ENCODE results near the gene USH2A. TPM values are rescaled to one million over a fixed set of nuclear protein-coding genes. Genes with fewer than 3 reads are reported as not detected.

The USH2A gene
- polyA plus RNA-seq, 2 of the 4 experiments (the other 2 are of a cell fraction), result not detected

DNA sequence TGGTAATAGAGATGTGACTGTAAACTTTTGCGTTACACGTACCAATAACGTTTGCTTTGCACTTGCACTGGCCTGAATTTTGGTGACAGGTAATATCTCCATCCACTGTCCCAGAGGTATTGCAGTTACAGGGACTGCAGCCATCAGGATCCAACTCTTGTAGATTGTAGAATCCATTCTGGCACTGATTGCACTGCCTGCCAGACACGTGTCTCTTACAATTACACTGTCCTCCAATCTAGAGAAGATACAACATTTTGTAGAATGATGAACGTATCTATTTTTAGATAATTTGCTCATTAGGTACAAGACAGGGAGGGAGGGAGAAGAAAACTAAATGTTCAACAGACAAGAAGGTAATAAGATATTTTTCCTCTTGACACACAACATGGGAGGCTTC lies 172.4 kb downstream of the USH2A start (continued):
- TF ChIP-seq, protein P1, sequence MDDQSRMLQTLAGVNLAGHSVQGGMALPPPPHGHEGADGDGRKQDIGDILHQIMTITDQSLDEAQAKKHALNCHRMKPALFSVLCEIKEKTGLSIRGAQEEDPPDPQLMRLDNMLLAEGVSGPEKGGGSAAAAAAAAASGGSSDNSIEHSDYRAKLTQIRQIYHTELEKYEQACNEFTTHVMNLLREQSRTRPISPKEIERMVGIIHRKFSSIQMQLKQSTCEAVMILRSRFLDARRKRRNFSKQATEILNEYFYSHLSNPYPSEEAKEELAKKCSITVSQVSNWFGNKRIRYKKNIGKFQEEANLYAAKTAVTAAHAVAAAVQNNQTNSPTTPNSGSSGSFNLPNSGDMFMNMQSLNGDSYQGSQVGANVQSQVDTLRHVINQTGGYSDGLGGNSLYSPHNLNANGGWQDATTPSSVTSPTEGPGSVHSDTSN (IDR thresholded peaks at IDR 0.05), result no peak
- TF ChIP-seq MAZ (IDR thresholded peaks at IDR 0.05; ENCODE audit: borderline replicate concordance, low read depth, low read length), result no peak
- TF ChIP-seq NR3C1 (IDR thresholded peaks at IDR 0.05), result no peak
- no peak for TF ChIP-seq RCOR1 (IDR thresholded peaks at IDR 0.05; ENCODE audit: low read depth, low read length)
- no peak for TF ChIP-seq ELK1 (IDR thresholded peaks at IDR 0.05; ENCODE audit: low read depth, low read length)

- Histone ChIP-seq H3K4me2 (no peak overlapping the region), H3K4me3 (no peak overlapping the region), H3K4me1 (no peaks in the 10 kb centered on the region), H3K27ac (no peak overlapping the region), H3K9me3 (no peaks in the 10 kb centered on the region)
- WGBS (ENCODE audit: missing lambda C conversion rate), result 14% methylated on average over 3 of the region's 3 CpGs
- ATAC-seq (no peak), FAIRE-seq (no peak), DNase-seq (ENCODE audit: low read depth in 1 of 2, low spot score in 1 of 2) (no peak)
- ChIA-PET CTCF (no interaction called here), POLR2A (no interaction called here)
- TF ChIP-seq, protein P2, sequence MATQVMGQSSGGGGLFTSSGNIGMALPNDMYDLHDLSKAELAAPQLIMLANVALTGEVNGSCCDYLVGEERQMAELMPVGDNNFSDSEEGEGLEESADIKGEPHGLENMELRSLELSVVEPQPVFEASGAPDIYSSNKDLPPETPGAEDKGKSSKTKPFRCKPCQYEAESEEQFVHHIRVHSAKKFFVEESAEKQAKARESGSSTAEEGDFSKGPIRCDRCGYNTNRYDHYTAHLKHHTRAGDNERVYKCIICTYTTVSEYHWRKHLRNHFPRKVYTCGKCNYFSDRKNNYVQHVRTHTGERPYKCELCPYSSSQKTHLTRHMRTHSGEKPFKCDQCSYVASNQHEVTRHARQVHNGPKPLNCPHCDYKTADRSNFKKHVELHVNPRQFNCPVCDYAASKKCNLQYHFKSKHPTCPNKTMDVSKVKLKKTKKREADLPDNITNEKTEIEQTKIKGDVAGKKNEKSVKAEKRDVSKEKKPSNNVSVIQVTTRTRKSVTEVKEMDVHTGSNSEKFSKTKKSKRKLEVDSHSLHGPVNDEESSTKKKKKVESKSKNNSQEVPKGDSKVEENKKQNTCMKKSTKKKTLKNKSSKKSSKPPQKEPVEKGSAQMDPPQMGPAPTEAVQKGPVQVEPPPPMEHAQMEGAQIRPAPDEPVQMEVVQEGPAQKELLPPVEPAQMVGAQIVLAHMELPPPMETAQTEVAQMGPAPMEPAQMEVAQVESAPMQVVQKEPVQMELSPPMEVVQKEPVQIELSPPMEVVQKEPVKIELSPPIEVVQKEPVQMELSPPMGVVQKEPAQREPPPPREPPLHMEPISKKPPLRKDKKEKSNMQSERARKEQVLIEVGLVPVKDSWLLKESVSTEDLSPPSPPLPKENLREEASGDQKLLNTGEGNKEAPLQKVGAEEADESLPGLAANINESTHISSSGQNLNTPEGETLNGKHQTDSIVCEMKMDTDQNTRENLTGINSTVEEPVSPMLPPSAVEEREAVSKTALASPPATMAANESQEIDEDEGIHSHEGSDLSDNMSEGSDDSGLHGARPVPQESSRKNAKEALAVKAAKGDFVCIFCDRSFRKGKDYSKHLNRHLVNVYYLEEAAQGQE (IDR thresholded peaks at IDR 0.05), result no peak
- TF ChIP-seq CHD2 (IDR thresholded peaks at IDR 0.05; ENCODE audit: low read length, partially characterized antibody) (no peak), KDM5A (IDR thresholded peaks at IDR 0.05) (no peak), CBX8 (IDR thresholded peaks at IDR 0.05) (no peak), TFCP2L1 (CRISPR knock-in tag; IDR thresholded peaks at IDR 0.05) (no peak), PHF8 (IDR thresholded peaks at IDR 0.05; ENCODE audit: borderline replicate concordance, low read depth) (no peak), ZNF302 (CRISPR knock-in tag; IDR thresholded peaks at IDR 0.05) (no peak), FOSB (CRISPR knock-in tag; IDR thresholded peaks at IDR 0.05) (no peak), EHMT2 (IDR thresholded peaks at IDR 0.05; ENCODE audit: low read depth) (no peak), HDAC2 (IDR thresholded peaks at IDR 0.05) (no peak), EHF (CRISPR knock-in tag; IDR thresholded peaks at IDR 0.05) (no peak), POLR2A (IDR thresholded peaks at IDR 0.05; ENCODE audit: low read length) (no peak)
These were observed 174.6 kb downstream of the USH2A start for GRCh38 chr1:216248628-216249027.

DNA sequence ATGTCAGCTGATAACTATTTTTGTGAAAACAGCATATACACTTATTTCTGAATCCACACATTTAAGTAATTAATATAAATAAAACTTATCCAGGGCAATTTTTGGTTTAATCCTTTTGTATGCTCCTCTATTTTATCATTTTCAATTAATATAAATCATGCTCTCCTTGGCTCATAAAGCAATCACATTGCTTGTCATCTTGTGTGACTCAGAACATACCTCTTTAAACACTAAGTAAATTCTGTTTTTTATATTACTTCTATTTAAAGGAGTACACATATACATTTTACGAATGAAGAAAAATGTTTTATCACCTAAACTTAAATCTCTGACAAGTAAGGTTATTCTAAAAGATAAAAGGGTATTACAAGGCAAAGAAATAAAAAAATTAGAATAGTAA lies 175.3 kb downstream of the USH2A start:
- TF ChIP-seq RCOR1 (IDR thresholded peaks at IDR 0.05; ENCODE audit: low read depth, low read length) (no peak), EP300 (IDR thresholded peaks at IDR 0.05) (no peak), RARB (CRISPR knock-in tag; IDR thresholded peaks at IDR 0.05) (no peak), ZNF302 (CRISPR knock-in tag; IDR thresholded peaks at IDR 0.05) (no peak), TFCP2L1 (CRISPR knock-in tag; IDR thresholded peaks at IDR 0.05) (no peak), HDAC2 (IDR thresholded peaks at IDR 0.05) (no peak), JUNB (IDR thresholded peaks at IDR 0.05) (no peak), ZFP36 (IDR thresholded peaks at IDR 0.05; ENCODE audit: borderline replicate concordance, partially characterized antibody) (no peak), FOXS1 (CRISPR knock-in tag; IDR thresholded peaks at IDR 0.05) (no peak), MAFK (IDR thresholded peaks at IDR 0.05; ENCODE audit: partially characterized antibody) (no peak), ESRRA (IDR thresholded peaks at IDR 0.05; ENCODE audit: borderline replicate concordance, low read length) (no peak), KDM1A (IDR thresholded peaks at IDR 0.05; ENCODE audit: low read depth) (no peak), MAX (IDR thresholded peaks at IDR 0.05) (no peak), SREBF2 (IDR thresholded peaks at IDR 0.05) (no peak), SMC3 (IDR thresholded peaks at IDR 0.05) (no peak), ZSCAN20 (CRISPR knock-in tag; IDR thresholded peaks at IDR 0.05) (no peak), ZC3H11A (IDR thresholded peaks at IDR 0.05) (no peak), MYC (IDR thresholded peaks at IDR 0.05; ENCODE audit: borderline replicate concordance, low read length) (no peak)
- TF ChIP-seq, protein P3, sequence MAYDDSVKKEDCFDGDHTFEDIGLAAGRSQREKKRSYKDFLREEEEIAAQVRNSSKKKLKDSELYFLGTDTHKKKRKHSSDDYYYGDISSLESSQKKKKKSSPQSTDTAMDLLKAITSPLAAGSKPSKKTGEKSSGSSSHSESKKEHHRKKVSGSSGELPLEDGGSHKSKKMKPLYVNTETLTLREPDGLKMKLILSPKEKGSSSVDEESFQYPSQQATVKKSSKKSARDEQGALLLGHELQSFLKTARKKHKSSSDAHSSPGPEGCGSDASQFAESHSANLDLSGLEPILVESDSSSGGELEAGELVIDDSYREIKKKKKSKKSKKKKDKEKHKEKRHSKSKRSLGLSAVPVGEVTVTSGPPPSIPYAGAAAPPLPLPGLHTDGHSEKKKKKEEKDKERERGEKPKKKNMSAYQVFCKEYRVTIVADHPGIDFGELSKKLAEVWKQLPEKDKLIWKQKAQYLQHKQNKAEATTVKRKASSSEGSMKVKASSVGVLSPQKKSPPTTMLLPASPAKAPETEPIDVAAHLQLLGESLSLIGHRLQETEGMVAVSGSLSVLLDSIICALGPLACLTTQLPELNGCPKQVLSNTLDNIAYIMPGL (CRISPR knock-in tag; IDR thresholded peaks at IDR 0.05; ENCODE audit: borderline replicate concordance), result no peak
- no peak overlapping the region for H3K4me2 ChIP-seq
- FAIRE-seq (no peak), DNase-seq (ENCODE audit: low read depth in 1 of 2, low spot score in 1 of 2) (no peak), ATAC-seq (no peak)
- ChIA-PET POLR2A (no interaction called here), CTCF (interaction anchor here (1.7 kb wide), 1 partner anchor 27 kb away, joined by 8 read pairs; no protein-coding TSS in a partner anchor)
- WGBS (ENCODE audit: missing lambda C conversion rate), result 4% methylated on average over 1 of the region's 1 CpG
- H3K4me1 ChIP-seq, result no peaks in the 10 kb centered on the region
- no peak overlapping the region for H3K27ac ChIP-seq
- H3K9me3 ChIP-seq, result no peaks in the 10 kb centered on the region
- H3K4me3 ChIP-seq, result no peak overlapping the region
